ENCODE measurements around the gene HMGB4. TPM values are rescaled to one million over a fixed set of nuclear protein-coding genes. Genes with fewer than 3 reads are reported as not detected.

HMGB4 gene
- total and polyA plus RNA-seq, 2 donors (not counting 1 experiment from before 2014, with no cell fraction given), result not detected

GRCh38 chr1:33837635-33838034 lies 26.2 kb upstream of the HMGB4 start:
- Histone ChIP-seq H3K4me3 (replicated peaks in 1 of 4; ENCODE audit: control extremely low read depth in 1 of 4, insufficient read depth in 1 of 4, low read depth in 3 of 4, low read length in 4 of 4) (no peak overlapping the region), H4K20me1 (ENCODE audit: control insufficient read depth, extremely low read depth, insufficient read depth, low read length) (no peaks in the 10 kb centered on the region), H3K27me3 (ENCODE audit: control insufficient read depth, insufficient read depth, low read length) (no peaks in the 10 kb centered on the region), H3K27ac (ENCODE audit: insufficient read depth, low read length) (no peak overlapping the region), H2AFZ (ENCODE audit: low read length) (no peak overlapping the region), H3K4me2 (ENCODE audit: extremely low read depth, insufficient read depth, low read length) (no peak overlapping the region), H3K9me3 (ENCODE audit: control insufficient read depth, insufficient read depth, low read depth, low read length) (no peaks in the 10 kb centered on the region), H3K4me1 (ENCODE audit: control insufficient read depth, extremely low read depth, insufficient read depth, low read length) (no peaks in the 10 kb centered on the region), H3K9ac (ENCODE audit: insufficient read depth, low read length) (no peak overlapping the region), H3K36me3 (ENCODE audit: control insufficient read depth, insufficient read depth, low read length) (no peaks in the 10 kb centered on the region), H3K79me2 (ENCODE audit: control insufficient read depth, insufficient read depth, low read length) (no peaks in the 10 kb centered on the region)
- DNase-seq (ENCODE audit: low read depth in 2 of 2), result no peak
- TF ChIP-seq EZH2 (IDR thresholded peaks at IDR 0.05; ENCODE audit: low read length, missing control alignments), result no peak
- no peak for TF ChIP-seq CTCF (conservative IDR thresholded peaks at IDR 0.05 in 1 of 2, IDR thresholded peaks at IDR 0.05 in 1 of 2; ENCODE audit: low read depth in 1 of 2, low read length in 2 of 2)

GRCh38 chr1:33841494-33841893 lies 22.4 kb upstream of the HMGB4 start:
- H3K27me3 ChIP-seq (ENCODE audit: control insufficient read depth, insufficient read depth, low read length), result no peaks in the 10 kb centered on the region
- no peak overlapping the region for H3K27ac ChIP-seq (ENCODE audit: insufficient read depth, low read length)
- H3K4me1 ChIP-seq (ENCODE audit: control insufficient read depth, extremely low read depth, insufficient read depth, low read length), result no peaks in the 10 kb centered on the region
- H3K79me2 ChIP-seq (ENCODE audit: control insufficient read depth, insufficient read depth, low read length), result no peaks in the 10 kb centered on the region
- no peaks in the 10 kb centered on the region for H3K9me3 ChIP-seq (ENCODE audit: control insufficient read depth, insufficient read depth, low read depth, low read length)
- TF ChIP-seq CTCF (conservative IDR thresholded peaks at IDR 0.05 in 1 of 2, IDR thresholded peaks at IDR 0.05 in 1 of 2; ENCODE audit: low read depth in 1 of 2, low read length in 2 of 2) (no peak), EZH2 (IDR thresholded peaks at IDR 0.05; ENCODE audit: low read length, missing control alignments) (no peak)
- H3K36me3 ChIP-seq (ENCODE audit: control insufficient read depth, insufficient read depth, low read length), result no peaks in the 10 kb centered on the region
- H4K20me1 ChIP-seq (ENCODE audit: control insufficient read depth, extremely low read depth, insufficient read depth, low read length), result no peaks in the 10 kb centered on the region
- H3K9ac ChIP-seq (ENCODE audit: insufficient read depth, low read length), result no peak overlapping the region
- H2AFZ ChIP-seq (ENCODE audit: low read length), result no peak overlapping the region
- peak in 1 of 2 donors; percentile 18 for DNase-seq (ENCODE audit: low read depth in 2 of 2)
- H3K4me3 ChIP-seq (replicated peaks in 1 of 4; ENCODE audit: control extremely low read depth in 1 of 4, insufficient read depth in 1 of 4, low read depth in 3 of 4, low read length in 4 of 4), result no peak overlapping the region
- no peak overlapping the region for H3K4me2 ChIP-seq (ENCODE audit: extremely low read depth, insufficient read depth, low read length)

GRCh38 chr1:33842348-33842747 lies 21.5 kb upstream of the HMGB4 start:
- Histone ChIP-seq H3K9ac (ENCODE audit: insufficient read depth, low read length) (no peak overlapping the region), H3K4me2 (ENCODE audit: extremely low read depth, insufficient read depth, low read length) (no peak overlapping the region), H3K4me3 (replicated peaks in 1 of 4; ENCODE audit: control extremely low read depth in 1 of 4, insufficient read depth in 1 of 4, low read depth in 3 of 4, low read length in 4 of 4) (no peak overlapping the region), H3K9me3 (ENCODE audit: control insufficient read depth, insufficient read depth, low read depth, low read length) (no peaks in the 10 kb centered on the region), H3K36me3 (ENCODE audit: control insufficient read depth, insufficient read depth, low read length) (no peaks in the 10 kb centered on the region), H3K4me1 (ENCODE audit: control insufficient read depth, extremely low read depth, insufficient read depth, low read length) (no peaks in the 10 kb centered on the region), H4K20me1 (ENCODE audit: control insufficient read depth, extremely low read depth, insufficient read depth, low read length) (no peaks in the 10 kb centered on the region), H3K27ac (ENCODE audit: insufficient read depth, low read length) (no peak overlapping the region), H3K27me3 (ENCODE audit: control insufficient read depth, insufficient read depth, low read length) (no peaks in the 10 kb centered on the region), H2AFZ (ENCODE audit: low read length) (no peak overlapping the region), H3K79me2 (ENCODE audit: control insufficient read depth, insufficient read depth, low read length) (no peaks in the 10 kb centered on the region)
- peak in 1 of 2 donors; percentile 3 for DNase-seq (ENCODE audit: low read depth in 2 of 2)
- TF ChIP-seq CTCF (conservative IDR thresholded peaks at IDR 0.05 in 1 of 2, IDR thresholded peaks at IDR 0.05 in 1 of 2; ENCODE audit: low read depth in 1 of 2, low read length in 2 of 2) (no peak), EZH2 (IDR thresholded peaks at IDR 0.05; ENCODE audit: low read length, missing control alignments) (no peak)
